ENCODE results near the gene CETN1.

CETN1 gene

GRCh38 chr18:627231-627630, 47.1 kb downstream of the CETN1 start:
- no peak for DNase-seq

GRCh38 chr18:629269-630150, 49.3 kb downstream of the CETN1 start:
- DNase-seq = no peak

DNA sequence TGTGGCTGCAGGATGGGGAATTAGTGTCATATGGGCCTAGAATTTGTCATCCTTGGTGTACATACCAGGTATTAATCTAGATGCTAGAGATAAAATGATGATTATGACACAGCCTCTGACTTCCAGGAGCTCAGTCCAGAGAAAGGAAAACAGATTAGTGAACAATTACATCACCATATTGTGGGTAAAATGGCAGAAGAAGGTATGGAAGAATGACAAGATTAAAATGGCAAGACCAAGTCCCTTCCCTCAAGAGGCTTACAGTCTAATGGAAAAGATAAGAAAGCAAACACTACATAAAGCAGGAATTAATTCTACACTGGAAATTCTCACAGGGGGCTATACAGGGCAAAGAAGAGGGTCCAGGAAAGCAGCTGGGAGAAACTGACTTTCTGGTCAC, 51.4 kb downstream of the CETN1 start:
- DNase-seq = no peak

Data from effector CD8-positive, alpha-beta T cell (primary cell).